HL-60 (cell line): ENCODE results near the gene CCND1.

ENCODE experiments used
- DNase-seq, 2 experiments: peaks; one replicate each; pipeline ENCODE4 v3.0.0-alpha.2; 2010 to 2020; ENCODE audit warnings: low read depth in 1 of 2, low spot score in 1 of 2
- H3K27ac ChIP-seq: fragments of 250-450 bp; sonication (Bioruptor Pico); replicated peaks from 2 replicates; pipeline ENCODE4 v1.5.1; 2020; ENCODE audit warnings: mild to moderate bottlenecking, moderate library complexity
- H3K27me3 ChIP-seq: fragments of 250-450 bp; sonication (Bioruptor Pico); 2 replicates; pipeline ENCODE4 v1.5.1; 2021; ENCODE audit warnings: mild to moderate bottlenecking, moderate library complexity; ENCODE audit not compliant: insufficient read depth, poor library complexity, severe bottlenecking
- H3K4me3 ChIP-seq: replicated peaks from 2 replicates; pipeline ENCODE4 v1.5.1; 2011; ENCODE audit warnings: mild to moderate bottlenecking, control low read depth, low read length; ENCODE audit not compliant: insufficient read depth
- CTCF ChIP-seq: IDR thresholded peaks from one replicate; pipeline ENCODE4 v1.5.1; 2011; ENCODE audit warnings: low read length, control low read depth, inconsistent platforms; ENCODE audit not compliant: insufficient read depth
- GABPA ChIP-seq: IDR thresholded peaks from 2 replicates; pipeline ENCODE4 v1.6.1; 2012; ENCODE audit warnings: low read depth
- POLR2AphosphoS5 ChIP-seq: IDR thresholded peaks from 2 replicates; pipeline ENCODE4 v1.6.1; 2012; ENCODE audit warnings: low read depth
- REST ChIP-seq: IDR thresholded peaks from 2 replicates; pipeline ENCODE4 v1.6.1; 2012; ENCODE audit warnings: low read depth; ENCODE audit not compliant: insufficient replicate concordance
- SPI1 ChIP-seq: IDR thresholded peaks from 2 replicates; pipeline ENCODE4 v1.6.1; 2012; ENCODE audit warnings: low read depth, mild to moderate bottlenecking, borderline replicate concordance

Gene CCND1

GRCh38 chr11:69605737-69606526, 35.0 kb upstream of the CCND1 start:
- no peak overlapping the region for H3K4me3 ChIP-seq
- no peaks in the 10 kb centered on the region for H3K27me3 ChIP-seq
- no peak for DNase-seq
- TF ChIP-seq SPI1 = no peak
- TF ChIP-seq CTCF = no peak
- no peak for TF ChIP-seq POLR2AphosphoS5
- no peak for TF ChIP-seq GABPA
- TF ChIP-seq REST = no peak
- H3K27ac ChIP-seq = no peak overlapping the region

- no peak overlapping the region for H3K4me3 ChIP-seq
- no peaks in the 10 kb centered on the region for H3K27me3 ChIP-seq
- DNase-seq = no peak
- no peak overlapping the region for H3K27ac ChIP-seq
- TF ChIP-seq POLR2AphosphoS5 = no peak
- no peak for TF ChIP-seq GABPA
- no peak for TF ChIP-seq CTCF
- no peak for TF ChIP-seq SPI1
- no peak for TF ChIP-seq REST
Observed at GRCh38 chr11:69609351-69609750, 31.6 kb upstream of the CCND1 start.

DNA sequence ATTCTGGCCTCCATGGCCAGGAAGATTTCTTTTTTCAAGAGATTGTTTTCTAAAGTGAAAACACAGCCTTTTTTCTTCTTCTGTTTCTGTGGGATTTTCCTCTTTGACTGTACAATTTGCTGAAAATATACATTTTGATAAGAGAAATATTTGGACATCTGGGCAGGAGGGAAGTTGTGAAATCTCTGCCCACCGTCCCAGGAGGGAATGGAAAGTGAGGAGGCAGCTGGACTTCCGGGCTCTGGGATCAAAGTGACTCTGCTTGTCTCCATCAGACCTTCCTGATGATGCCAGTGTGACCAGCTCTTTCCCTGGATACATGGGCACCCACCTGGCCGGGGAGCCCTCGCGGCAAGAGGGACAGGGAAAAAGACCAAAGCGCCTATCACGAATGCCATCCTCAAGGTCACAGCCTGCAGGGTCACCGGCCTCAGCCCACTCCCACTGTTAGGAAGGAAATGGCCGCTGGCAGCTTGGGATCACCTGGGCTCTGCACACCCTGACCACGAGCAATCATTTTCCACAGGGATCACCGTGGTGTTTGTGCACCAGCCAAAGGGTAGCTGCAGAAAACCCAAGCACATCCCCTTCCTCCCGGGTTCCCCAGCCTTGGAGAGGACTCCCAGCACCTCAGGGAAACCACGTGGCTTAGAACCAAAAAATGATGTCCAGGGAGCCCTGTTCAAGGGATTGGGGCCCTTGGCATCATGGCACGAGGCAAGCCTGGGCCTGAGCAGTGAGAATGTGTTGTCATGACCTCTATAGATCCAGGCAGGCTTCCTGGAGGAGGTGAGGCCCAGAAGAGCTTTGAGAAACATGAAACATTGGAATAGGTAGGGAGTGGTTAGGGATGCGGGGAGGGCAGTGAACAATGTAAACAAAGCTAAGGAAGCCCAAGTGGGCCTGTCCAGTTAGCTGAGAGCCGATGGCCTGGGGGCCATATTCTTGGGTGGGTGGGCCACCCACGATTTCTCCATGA, 29.1 kb upstream of the CCND1 start:
- no peak for TF ChIP-seq POLR2AphosphoS5
- no peak for TF ChIP-seq CTCF
- TF ChIP-seq REST = no peak
- TF ChIP-seq SPI1 = no peak
- no peak for TF ChIP-seq GABPA
- Histone ChIP-seq H3K27me3 (no peaks in the 10 kb centered on the region), H3K4me3 (no peak overlapping the region)

More for the DNA sequence above, 29.1 kb upstream of the CCND1 start:
- no peak overlapping the region for H3K27ac ChIP-seq
- no peak for DNase-seq
